Fibroblast of skin of scalp (primary cell): Measurements from ENCODE around the gene TRPT1.
"Not testable (repeated sequence)": the region's sequence is repeated elsewhere in the genome, so short reads cannot be mapped to it uniquely, and the experiment has no call there.

Experiments used
- DNase-seq: peaks from one replicate; pipeline ENCODE4 v3.0.0-alpha.2; 2013

The TRPT1 gene

DNA sequence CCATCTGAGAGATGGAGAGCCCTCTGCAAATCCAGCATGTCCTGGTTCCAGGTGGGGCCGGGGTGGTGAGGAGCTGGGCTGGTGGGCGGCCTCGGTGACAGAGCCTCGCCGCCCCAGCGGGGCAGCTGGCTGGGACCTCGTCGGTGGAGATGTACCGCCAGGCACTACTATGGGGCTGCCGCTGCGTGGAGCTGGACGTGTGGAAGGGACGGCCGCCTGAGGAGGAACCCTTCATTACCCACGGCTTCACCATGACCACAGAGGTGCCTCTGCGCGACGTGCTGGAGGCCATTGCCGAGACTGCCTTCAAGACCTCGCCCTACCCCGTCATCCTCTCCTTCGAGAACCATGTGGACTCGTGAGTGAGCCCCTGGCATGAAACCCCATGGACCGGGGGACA is 32.4 kb upstream of the TRPT1 start:
- DNase-seq, result no peak

DNA sequence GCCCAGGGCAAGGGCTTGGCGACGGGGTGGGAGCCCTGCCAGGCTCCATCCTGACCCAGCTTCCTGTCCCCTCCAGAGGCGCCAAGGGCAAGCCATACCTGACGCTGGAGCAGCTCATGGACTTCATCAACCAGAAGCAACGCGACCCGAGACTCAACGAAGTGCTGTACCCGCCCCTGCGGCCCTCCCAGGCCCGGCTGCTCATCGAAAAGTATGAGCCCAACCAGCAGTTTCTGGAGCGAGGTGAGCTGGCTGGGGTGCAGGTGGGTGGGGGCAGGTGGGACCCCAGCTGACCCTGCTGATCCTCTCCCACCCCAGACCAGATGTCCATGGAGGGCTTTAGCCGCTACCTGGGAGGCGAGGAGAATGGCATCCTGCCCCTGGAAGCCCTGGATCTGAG is 30.3 kb upstream of the TRPT1 start:
- no peak for DNase-seq

GRCh38 chr11:64255135-64256128 is 29.4 kb upstream of the TRPT1 start:
- DNase-seq, result no peak

DNA sequence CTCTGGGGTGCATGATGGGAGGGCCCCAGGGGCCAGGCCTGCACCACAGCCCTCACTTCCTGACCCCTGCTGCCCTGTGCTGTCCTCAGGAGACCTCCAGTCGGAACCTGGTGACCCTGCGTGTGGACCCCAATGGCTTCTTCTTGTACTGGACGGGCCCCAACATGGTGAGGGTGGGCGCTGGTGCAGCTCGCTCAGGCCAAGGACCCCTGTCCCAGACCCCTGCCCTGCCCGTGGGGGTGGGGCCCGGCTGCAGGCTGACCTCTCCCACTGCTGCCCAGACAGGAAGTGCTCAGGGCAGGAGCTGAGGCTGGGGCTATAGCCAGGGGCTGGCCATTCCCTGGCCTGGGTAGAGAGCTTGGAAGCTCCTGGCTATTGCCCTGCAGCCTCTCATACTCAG is 28.3 kb upstream of the TRPT1 start:
- DNase-seq, result no peak

- no peak for DNase-seq
Measured at GRCh38 chr11:64253481-64253880, 27.5 kb upstream of the TRPT1 start.

- no peak for DNase-seq
Measured at GRCh38 chr11:64253043-64253442, 27.1 kb upstream of the TRPT1 start.

DNA sequence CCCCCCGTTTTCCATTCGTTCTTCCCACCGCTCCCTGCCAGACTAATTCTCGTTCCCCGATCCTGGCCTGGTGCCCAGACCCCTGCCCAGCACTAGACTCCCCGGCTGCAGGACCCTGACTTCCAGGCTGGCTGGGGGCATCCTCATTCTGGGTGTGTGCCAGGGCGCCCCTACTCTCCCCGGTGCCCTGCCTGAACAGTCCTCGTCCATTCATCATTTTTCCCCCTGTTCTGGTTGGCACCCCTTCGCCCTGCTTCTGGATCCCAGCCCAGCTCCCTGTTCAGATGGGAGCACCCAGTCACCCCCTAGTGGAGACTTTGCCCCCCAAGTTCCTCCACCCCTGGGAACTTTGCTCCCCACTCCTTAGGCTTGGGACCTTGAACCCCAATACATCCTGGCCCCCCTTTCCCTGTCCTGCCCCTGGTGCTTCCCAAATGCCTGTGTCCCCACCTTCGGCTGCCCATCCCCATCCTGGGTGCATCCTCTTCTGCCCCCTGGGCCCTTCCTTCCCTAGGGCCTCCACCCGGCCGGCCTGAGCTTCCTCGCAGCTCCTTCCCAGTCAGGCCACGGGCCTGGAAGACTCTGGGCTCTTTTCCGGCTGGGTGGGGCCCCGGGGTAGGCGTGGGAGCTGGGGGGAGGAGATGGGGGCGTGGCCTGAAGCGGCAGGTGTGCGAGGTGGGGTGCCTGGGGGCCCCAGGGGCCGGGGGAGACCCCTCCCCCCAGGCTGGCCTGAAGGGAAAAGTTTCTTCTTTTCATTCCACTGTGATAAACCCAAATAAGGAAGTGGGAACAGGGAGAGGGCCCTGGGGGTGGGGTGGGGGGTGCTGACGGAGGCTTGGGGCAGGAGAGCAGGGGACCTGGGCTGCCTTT is 26.3 kb upstream of the TRPT1 start:
- peak; percentile 45 for DNase-seq

- no peak for DNase-seq
Measured at GRCh38 chr11:64251753-64252002, 25.7 kb upstream of the TRPT1 start.

DNA sequence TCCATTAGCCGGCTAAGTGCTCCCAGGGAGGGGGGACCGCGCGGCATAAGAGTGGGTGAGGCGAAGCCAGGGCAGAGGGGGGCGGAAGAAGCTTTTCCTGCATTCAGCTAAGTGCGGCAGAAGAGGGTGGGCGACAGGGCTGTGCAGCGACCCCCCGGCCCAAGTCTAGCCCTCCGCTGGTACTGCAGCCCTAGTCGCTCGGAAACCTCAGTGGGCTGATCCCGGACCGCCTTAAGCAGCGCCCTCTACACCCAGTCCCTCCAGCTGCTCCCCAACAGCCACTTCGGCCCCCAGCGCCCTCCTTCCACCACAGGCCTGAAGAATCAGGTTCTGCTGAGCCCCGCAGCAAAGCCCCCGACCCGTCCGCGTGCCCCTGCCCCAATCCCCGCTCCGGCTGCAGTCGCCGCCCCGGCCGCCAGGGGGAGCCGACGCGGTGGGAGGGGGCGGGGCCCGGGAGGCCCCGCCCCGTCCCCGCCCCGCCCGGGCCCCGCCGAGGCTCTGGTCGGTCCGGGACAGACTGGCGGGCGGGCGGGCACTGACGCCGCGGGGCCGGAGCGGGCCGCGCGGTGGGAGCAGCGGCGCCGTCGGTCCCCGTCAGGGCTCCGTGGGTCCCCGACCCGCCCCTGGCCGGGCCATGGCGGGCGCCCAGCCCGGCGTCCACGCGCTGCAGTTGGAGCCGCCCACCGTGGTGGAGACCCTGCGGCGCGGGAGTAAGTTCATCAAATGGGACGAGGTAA is 25.2 kb upstream of the TRPT1 start, which contains the start of gene PLCB3:
PLCB3 (plus strand) TSS at position 515 of the 737 bp plus-strand sequence; CDS start at position 635, 120 bp downstream.
- DNase-seq, result peak; percentile 59

DNA sequence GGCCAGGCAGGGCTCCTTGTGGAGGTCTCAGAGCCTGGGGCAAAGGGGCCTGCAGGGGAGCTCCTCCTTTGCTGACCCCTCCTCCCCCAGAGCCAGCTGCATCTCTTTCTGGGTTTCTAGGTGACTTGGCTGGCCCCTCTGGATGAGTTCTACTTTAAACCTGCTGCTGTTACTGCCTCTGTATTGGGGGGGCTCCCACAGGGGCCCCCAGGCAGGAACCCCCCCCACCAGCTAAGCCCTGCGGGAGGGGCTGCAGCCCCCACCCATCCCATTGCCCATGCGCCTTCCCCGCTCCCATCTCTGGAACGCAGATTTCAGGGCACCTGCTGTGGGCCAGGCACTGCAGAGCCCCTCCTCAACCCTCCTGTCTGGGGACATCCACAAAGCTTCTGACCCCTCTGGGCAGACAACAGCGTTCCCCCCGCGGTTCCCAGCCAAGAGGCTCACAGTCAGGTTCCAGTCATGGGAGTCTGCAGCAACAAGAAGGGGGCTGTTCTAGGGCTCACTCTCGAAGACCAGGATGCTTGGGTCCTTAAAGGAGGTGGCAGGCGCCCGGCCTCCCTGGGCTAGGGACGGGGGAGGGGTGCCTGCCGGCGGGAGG is 24.5 kb upstream of the TRPT1 start:
- peak; percentile 27 for DNase-seq

GRCh38 chr11:64249563-64250414 is 23.8 kb upstream of the TRPT1 start:
- DNase-seq, result no peak

DNA sequence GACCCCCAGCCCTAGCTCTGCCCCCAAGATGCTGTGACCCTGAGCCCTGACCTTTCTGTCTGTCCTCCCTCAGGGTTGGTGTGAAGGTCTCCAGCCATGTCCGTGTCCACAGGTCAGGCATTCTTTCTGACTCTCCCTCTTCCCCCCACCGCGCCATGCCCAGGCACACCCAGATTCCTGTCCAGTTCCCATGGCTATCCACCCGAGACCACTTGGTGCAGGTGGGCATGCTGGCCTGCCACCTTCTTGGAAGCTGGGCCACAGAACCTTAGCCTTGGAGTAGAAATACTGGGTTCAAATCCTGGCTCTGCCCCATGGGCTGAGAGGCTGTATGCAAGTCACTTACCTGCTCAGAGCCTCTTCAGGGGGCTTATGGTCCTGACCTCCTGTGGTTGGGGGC is 23.1 kb upstream of the TRPT1 start:
- DNase-seq, result no peak

DNA sequence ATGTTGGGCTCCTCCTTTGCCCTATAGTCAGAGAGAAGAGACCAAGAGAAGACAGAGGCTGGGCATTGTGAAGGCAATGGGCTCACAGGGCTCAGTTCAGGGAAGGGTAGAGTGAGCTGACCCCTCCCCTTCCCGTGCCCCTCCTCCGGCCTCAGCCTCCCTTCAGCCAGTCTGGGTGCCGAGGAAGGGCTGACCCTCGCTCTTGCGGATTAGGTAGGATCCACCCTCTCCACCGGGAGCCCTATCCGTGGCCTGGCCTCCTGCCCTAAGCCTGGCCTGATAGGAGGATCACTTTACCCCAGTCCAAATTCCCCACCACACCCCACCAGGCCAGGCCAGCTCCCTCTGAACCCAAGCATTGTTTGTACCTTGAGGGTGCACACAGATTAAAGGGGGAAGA is 22.6 kb upstream of the TRPT1 start:
- no peak for DNase-seq

- no peak for DNase-seq
Measured at GRCh38 chr11:64247729-64248531, 21.9 kb upstream of the TRPT1 start.

GRCh38 chr11:64246871-64247728 is 21.1 kb upstream of the TRPT1 start, which contains the start of gene PPP1R14B:
Gene PPP1R14B, minus strand, starts transcription at chr11:64246943. Its CDS starts 270 bp downstream, at chr11:64246673.
- peak; percentile 92 for DNase-seq

DNA sequence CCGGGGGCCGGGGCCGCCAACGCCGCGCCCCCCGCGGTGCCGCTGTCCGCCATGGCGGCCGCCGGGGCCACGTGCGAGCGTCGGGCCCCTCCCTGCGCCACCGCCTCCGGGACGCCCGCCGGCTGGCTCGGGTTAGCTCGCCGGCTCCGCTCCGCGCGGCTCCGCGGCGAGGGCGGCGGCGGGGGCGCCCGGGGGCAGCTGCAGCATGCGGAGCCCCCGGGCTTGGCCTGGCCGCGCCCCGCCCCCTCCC is 20.6 kb upstream of the TRPT1 start:
- DNase-seq, result not testable (repeated sequence)

GRCh38 chr11:64245797-64246620 is 20.0 kb upstream of the TRPT1 start:
- DNase-seq, result peak; percentile 96

DNA sequence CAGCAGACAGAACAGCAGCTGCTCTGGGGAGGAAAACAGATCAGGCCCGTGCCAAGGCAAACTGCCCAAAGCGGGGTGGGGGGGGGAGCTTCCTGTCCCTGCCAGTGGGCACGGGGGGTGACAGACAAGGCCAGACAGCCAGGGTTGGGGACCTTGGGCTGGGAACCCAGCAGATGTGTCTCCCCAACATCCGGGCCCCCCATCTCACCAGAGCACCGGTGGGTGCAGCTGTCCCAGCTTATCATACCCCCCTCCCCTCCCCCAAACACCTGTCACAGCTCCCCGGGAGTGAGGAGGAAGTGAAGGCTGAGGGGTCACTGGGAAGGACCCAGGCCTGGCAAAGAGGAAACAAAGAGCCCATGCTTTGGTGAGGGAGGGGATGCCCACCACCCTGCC is 19.4 kb upstream of the TRPT1 start:
- DNase-seq, result no peak

GRCh38 chr11:64244966-64245365 is 19.0 kb upstream of the TRPT1 start:
- DNase-seq, result no peak
